Activated CD4-positive, alpha-beta T cell treated with anti-CD3 and anti-CD28 coated beads for 36 hours (primary cell): Measurements from ENCODE around the gene THTPA. TPM values are rescaled to one million over a fixed set of nuclear protein-coding genes. Genes with fewer than 3 reads are reported as not detected.
A peak's percentile ranks its signal among the peaks of the same experiment; 100 is the strongest.

Experiments used
- ATAC-seq: fragments of 200-7000 bp; cut with Tn5 transposase; one replicate; pipeline ENCODE4 v1.10.0; 2021; ENCODE audit warnings: mild to moderate bottlenecking, moderate library complexity
- CTCF ChIA-PET: fragments of 350-600 bp; sonication (Branson Sonifier 250); formaldehyde crosslinking; loops from one replicate; lab custom pipeline; 2021; ENCODE audit warnings: antibody characterized with exemption; lab: Charles Lee
- POLR2A ChIA-PET: fragments of 350-600 bp; sonication (Branson Sonifier 250); formaldehyde crosslinking; loops from one replicate; lab custom pipeline; 2021; ENCODE audit warnings: antibody characterized with exemption, inconsistent platforms; lab: Charles Lee
- DNase-seq: peaks from one replicate; pipeline ENCODE4 v3.0.0-alpha.2; 2020
- H3K27ac Mint-ChIP-seq: one replicate; pipeline ENCODE4 v1.8.0; 2021; ENCODE audit warnings: mixed read lengths
- H3K27me3 Mint-ChIP-seq: one replicate; pipeline ENCODE4 v1.8.0; 2021; ENCODE audit warnings: mixed read lengths
- H3K36me3 Mint-ChIP-seq: one replicate; pipeline ENCODE4 v1.8.0; 2021; ENCODE audit warnings: low read depth, mixed read lengths
- H3K4me1 Mint-ChIP-seq: one replicate; pipeline ENCODE4 v1.8.0; 2021; ENCODE audit warnings: mixed read lengths
- H3K4me3 Mint-ChIP-seq: one replicate; pipeline ENCODE4 v1.8.0; 2021; ENCODE audit warnings: mild to moderate bottlenecking, moderate library complexity, mixed read lengths
- H3K9me3 Mint-ChIP-seq: one replicate; pipeline ENCODE4 v1.8.0; 2021; ENCODE audit warnings: low read depth, mixed read lengths
- intact Hi-C, 2 experiments: fragments of 100-400 bp; cut with DNase I in 1 of 2; cut with micrococcal nuclease in 1 of 2; formaldehyde crosslinking; loops; one replicate each; pipeline versions ENCODE4 v1.14.2 to v1.15.1; 2022 to 2024; cut with DNase I, micrococcal nuclease
- total RNA-seq, 2 experiments: library from RNA; stranded (reverse); gene quantifications; one replicate each; pipeline ENCODE4 v1.2.3, GENCODE V29; 2021

THTPA gene
- total RNA-seq, 2 experiments from 2014 or later = 8.3 to 8.5 TPM

DNA sequence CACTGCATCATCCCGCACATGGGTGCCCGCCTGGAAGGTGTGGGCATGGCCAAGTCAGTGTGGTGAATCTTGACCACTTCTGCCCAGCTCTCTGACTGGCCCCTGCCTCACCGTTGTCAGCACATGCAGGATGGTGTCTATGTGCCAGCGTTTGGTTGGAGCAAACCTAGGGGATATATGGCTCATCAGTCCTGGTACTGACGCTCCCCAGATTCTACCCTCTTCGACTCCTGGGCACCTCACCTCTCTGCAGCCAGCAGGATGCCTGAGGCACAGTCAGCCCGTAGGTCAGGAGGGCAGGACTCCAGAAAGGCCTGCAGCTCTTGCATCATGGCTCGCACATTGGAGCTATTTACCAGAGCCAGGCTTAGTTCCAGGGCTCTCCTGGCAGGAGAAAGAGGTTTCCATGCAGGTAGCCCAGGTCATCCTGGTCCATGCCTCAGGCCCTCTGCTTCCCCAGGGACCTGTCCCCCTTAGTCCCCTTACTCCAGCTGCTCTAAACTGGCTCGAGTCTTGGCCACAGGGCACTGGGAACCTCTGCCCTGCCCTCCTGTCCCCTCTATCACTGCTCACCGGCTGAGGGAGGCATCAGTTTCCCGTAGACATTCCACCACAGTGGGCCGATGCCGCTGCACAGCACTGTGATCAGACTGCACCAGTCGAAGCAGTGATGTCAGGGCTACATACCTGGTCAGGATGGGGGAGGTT, 7.6 kb downstream of the THTPA start:
- CTCF ChIA-PET = interaction anchor here (0.6 to 2.3 kb wide), 13 partner anchors 10 to 237 kb away, joined by 3 to 17 read pairs (median 4); no protein-coding TSS in a partner anchor
- Mint-ChIP-seq H3K27me3 (no peaks in the 10 kb centered on the region), H3K4me1 (peaks cover 32% of the 10 kb centered on the region), H3K27ac (no peak overlapping the region), H3K36me3 (peaks cover 47% of the 10 kb centered on the region), H3K9me3 (no peaks in the 10 kb centered on the region), H3K4me3 (no peak overlapping the region)
- POLR2A ChIA-PET = no interaction called here
- DNase-seq = no peak
- no peak for ATAC-seq
- intact Hi-C loops = no loop called here

DNA sequence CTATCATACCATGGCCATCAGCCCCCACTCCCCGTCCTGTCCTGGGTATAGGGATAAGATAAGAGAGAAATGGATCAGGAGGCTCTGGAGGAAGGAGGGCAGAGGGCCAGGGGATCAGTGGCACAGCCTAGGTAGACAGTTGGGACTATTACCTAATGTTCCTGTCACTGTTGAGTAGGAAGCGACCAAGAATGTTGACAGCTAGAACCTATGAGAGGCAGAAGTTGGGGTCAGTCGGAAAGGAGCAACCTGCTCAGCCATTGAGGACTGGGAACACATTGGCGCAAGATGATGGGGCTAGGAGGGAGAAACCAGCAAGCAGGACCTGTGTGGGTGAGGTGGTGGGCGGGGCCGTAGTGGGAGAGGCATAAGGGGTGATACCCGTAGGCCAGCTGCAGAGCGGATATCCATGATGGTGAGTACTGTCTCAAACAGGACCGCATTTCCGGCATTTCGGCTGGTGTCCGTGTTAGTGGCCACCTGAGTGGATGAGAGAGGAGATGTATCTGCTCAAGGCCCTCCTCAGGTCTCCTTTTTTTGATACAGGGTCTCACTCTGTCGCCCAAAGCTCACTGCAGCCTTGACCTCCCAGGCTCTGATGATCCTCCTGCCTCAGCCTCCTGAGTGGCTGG, 8.2 kb downstream of the THTPA start:
- H3K27ac Mint-ChIP-seq = no peak overlapping the region
- ATAC-seq (no peak), DNase-seq (no peak)
- POLR2A ChIA-PET = no interaction called here
- intact Hi-C loops = no loop called here
- H3K9me3 Mint-ChIP-seq = no peaks in the 10 kb centered on the region
- H3K36me3 Mint-ChIP-seq = peaks cover 43% of the 10 kb centered on the region
- H3K27me3 Mint-ChIP-seq = no peaks in the 10 kb centered on the region
- H3K4me3 Mint-ChIP-seq = no peak overlapping the region
- H3K4me1 Mint-ChIP-seq = peaks cover 31% of the 10 kb centered on the region
- CTCF ChIA-PET = interaction anchor here (0.7 to 2.3 kb wide), 8 partner anchors 25 to 114 kb away, joined by 3 to 17 read pairs (median 4); no protein-coding TSS in a partner anchor

DNA sequence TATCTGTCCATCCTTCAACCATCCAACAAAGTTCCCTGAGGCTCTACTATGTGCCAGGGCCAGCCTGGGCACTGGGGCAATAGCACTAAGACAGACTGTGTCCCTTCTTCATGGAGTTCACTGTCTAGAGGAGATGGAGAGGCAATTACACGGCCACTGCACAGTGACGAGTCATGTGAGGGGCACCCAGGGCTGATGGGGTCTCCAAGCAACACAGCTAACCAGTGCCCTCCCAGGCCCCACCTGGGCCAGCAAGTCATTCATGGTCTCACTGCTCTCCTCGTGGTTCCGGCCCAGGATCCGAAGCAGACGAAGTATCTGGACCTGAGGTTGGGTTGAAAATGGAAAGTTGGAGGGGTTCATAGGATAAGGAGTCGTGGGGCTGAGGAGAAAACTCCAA, 8.8 kb downstream of the THTPA start:
- ChIA-PET POLR2A (no interaction called here), CTCF (interaction anchor here (0.8 to 2.3 kb wide), 5 partner anchors 35 to 87 kb away, joined by 3 to 17 read pairs (median 3); no protein-coding TSS in a partner anchor)
- H3K4me3 Mint-ChIP-seq = no peak overlapping the region
- no peak overlapping the region for H3K27ac Mint-ChIP-seq
- ATAC-seq = no peak
- peaks cover 28% of the 10 kb centered on the region for H3K4me1 Mint-ChIP-seq
- intact Hi-C loops = no loop called here
- DNase-seq = no peak
- peaks cover 40% of the 10 kb centered on the region for H3K36me3 Mint-ChIP-seq
- H3K27me3 Mint-ChIP-seq = no peaks in the 10 kb centered on the region
- H3K9me3 Mint-ChIP-seq = no peaks in the 10 kb centered on the region

DNA sequence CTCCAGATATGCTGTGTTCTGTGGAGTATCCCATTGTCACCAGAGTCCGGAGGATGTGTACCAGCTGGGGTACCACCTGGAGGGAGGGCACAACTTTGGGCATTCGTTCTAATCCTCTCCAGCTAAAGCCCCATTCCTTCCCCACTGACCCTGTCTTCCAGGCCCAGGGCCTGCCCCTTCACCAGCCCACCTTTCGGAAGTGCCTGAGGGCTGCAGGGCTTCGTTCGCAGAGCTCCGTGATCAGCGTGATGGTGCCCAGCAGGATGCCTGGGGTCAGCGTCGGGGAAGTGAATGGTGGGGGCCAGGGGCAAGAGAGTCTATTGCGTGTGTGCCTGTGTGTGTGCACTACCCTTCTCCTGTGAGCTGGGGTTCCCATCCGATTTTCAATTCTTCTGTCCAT, 9.6 kb downstream of the THTPA start:
- H3K4me1 Mint-ChIP-seq = peaks cover 23% of the 10 kb centered on the region
- no peaks in the 10 kb centered on the region for H3K27me3 Mint-ChIP-seq
- no peaks in the 10 kb centered on the region for H3K9me3 Mint-ChIP-seq
- CTCF ChIA-PET = interaction anchor here (4.3 kb wide), 1 partner anchor 8 kb away, joined by 43 read pairs; the partner anchor contains the start of gene THTPA
- intact Hi-C loops = loop anchor here in 1 of 2 experiments (2.0 kb wide), 1 partner anchor 529 kb away; the partner anchor contains the start of gene PCK2
- no peak overlapping the region for H3K4me3 Mint-ChIP-seq
- peaks cover 36% of the 10 kb centered on the region for H3K36me3 Mint-ChIP-seq
- no peak for ATAC-seq
- POLR2A ChIA-PET = no interaction called here
- DNase-seq = no peak
- no peak overlapping the region for H3K27ac Mint-ChIP-seq

DNA sequence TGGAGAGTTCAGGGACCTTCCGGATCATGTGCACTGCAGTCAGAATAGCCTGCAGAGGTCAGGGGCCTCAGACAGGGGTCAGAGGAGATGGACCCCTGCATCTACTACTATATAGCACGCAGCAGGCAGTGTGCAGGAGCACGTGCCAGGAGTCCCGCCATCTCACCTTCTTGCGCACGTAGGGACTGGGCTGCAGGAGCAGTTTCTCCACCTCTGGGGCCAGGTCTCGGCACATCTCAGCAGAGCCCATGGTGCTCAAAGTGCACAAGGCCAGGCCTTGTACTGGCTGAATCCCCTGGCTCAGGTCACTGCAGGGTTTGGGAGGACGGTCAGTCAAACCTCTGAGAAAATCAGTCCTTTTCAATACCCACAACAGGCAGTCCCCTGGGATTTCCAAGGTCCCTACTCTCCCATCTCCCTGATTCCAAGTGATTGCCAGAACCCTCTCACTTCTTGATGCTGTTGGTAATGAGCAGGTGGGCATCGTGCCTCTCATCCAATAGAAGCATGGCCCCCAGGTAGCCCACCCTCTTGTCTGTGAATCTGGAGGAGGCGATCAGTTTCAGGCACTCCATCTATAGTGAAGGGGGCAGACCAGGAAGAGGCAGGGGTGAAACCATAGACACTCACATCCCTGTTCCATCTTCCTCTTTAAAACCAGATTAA, 10.2 kb downstream of the THTPA start:
- intact Hi-C loops = loop anchor here in 1 of 2 experiments (2.0 kb wide), 1 partner anchor 529 kb away; the partner anchor contains the start of gene PCK2
- Mint-ChIP-seq H3K4me1 (peaks cover 23% of the 10 kb centered on the region), H3K27me3 (no peaks in the 10 kb centered on the region), H3K9me3 (no peaks in the 10 kb centered on the region), H3K4me3 (peak overlapping the region; percentile 92), H3K27ac (peak overlapping the region; percentile 95), H3K36me3 (peaks cover 31% of the 10 kb centered on the region)
- ChIA-PET CTCF (interaction anchor here (0.5 to 4.3 kb wide), 4 partner anchors 8 to 619 kb away, joined by 3 to 43 read pairs (median 4); partner anchors contain the start of gene THTPA), POLR2A (interaction anchor here (0.6 kb wide), 1 partner anchor 11 kb away, joined by 3 read pairs; no protein-coding TSS in a partner anchor)
- ATAC-seq (no peak), DNase-seq (no peak)

DNA sequence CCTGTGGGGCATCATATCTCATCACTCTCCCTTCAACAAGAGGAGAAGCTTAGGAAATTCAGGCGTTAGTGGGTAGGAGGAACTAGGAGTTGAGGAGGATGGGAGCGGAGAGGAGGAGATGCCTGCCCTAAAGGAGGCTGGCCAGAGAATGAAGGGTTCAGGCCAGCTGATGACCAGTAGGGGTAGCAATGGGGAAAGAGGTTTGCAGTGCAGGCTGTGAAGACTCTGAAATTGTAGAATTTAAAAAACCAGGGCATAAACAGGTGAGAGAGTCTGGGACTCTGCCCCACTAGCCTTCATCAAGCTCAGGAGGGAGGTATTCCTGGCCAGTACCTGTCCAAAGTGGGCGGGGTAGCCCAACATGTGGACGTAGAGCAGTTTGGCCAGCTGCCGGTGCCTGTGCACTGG, 10.7 kb downstream of the THTPA start:
- Mint-ChIP-seq H3K27ac (peak overlapping the region; percentile 95), H3K4me1 (peaks cover 23% of the 10 kb centered on the region), H3K36me3 (peaks cover 27% of the 10 kb centered on the region), H3K27me3 (peaks cover under 1% of the 10 kb centered on the region), H3K9me3 (no peaks in the 10 kb centered on the region), H3K4me3 (peak overlapping the region; percentile 92)
- ATAC-seq (no peak), DNase-seq (no peak)
- intact Hi-C loops = loop anchor here (1.0 to 2.0 kb wide), 6 partner anchors 10 to 528 kb away; partner anchors contain the start of genes NGDN (in 1 of the 2), PABPN1 (in 1 of the 2), PCK2 (in 1 of the 2) and THTPA (in 1 of the 2)
- POLR2A ChIA-PET = interaction anchor here (0.6 kb wide), 1 partner anchor 11 kb away, joined by 3 read pairs; no protein-coding TSS in a partner anchor
- CTCF ChIA-PET = interaction anchor here (0.5 to 4.3 kb wide), 9 partner anchors 9 to 618 kb away, joined by 3 to 43 read pairs (median 3); partner anchors contain the start of genes JPH4, PABPN1, PPP1R3E and THTPA

DNA sequence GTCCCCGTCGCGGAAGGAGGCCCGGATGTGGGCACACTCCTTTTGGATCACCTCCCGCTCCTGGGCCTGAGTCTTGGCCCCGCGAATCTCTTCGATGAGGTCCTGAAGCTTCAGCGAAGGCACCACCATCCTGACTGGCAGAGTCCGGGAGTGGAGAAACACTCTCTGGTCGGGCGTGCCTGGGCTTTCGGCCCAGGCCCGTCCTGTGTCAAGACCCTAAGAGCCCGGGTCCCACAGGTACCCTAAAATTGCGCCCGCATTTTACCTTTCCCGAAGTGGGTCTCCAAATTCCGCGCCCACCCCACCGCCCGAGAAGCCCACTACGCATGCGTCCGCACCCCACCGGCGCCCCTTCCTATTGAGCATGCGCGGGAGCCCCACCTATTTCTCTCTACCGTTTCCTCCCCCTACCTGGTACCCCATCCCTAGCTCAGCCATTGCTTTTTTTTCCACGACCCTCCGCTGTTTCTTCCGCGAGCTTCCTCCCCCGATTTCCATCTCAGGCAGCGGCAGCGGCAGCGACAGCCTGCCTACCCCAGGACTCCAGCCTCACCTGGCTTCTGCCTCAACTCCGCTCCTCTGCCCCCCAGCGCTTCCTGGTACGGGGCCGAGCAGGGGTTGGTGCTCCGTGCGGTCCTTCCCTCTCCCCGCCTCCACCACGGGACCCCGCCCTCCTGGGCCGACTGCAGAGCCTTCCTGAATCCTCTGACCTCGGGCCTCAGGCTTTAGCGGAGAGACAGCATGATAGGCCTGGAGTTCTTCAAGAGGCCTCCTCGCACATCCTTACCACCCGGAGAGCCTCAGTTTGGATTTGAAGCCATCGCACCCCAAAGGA, 11.3 kb downstream of the THTPA start, which contains the start of gene AP1G2:
TSS of gene AP1G2 (minus strand) at position 606 of the 835 bp plus-strand sequence. CDS start at position 129, 477 bp downstream.
- H3K4me3 Mint-ChIP-seq = peak within 1 kb of the TSS; percentile 92
- intact Hi-C loops = loop anchor here (1.0 to 2.0 kb wide), 6 partner anchors 11 to 527 kb away; partner anchors contain the start of genes NGDN (in 1 of the 2), PABPN1 (in 1 of the 2), PCK2 (in 1 of the 2) and THTPA (in 1 of the 2)
- peak within 1 kb of the TSS; percentile 95 for H3K27ac Mint-ChIP-seq
- peaks cover 23% of the 10 kb centered on the region for H3K36me3 Mint-ChIP-seq
- ATAC-seq = peak; percentile 96
- peaks cover 23% of the 10 kb centered on the region for H3K4me1 Mint-ChIP-seq
- peaks cover 5% of the 10 kb centered on the region for H3K27me3 Mint-ChIP-seq
- DNase-seq = peak; percentile 95
- CTCF ChIA-PET = interaction anchor here (0.7 to 4.3 kb wide), 10 partner anchors 10 to 618 kb away, joined by 3 to 43 read pairs (median 3); partner anchors contain the start of genes JPH4, PABPN1, PPP1R3E and THTPA
- H3K9me3 Mint-ChIP-seq = no peaks in the 10 kb centered on the region
- POLR2A ChIA-PET = interaction anchor here (0.6 to 0.7 kb wide), 2 partner anchors 12 to 513 kb away, joined by 3 read pairs; no protein-coding TSS in a partner anchor

DNA sequence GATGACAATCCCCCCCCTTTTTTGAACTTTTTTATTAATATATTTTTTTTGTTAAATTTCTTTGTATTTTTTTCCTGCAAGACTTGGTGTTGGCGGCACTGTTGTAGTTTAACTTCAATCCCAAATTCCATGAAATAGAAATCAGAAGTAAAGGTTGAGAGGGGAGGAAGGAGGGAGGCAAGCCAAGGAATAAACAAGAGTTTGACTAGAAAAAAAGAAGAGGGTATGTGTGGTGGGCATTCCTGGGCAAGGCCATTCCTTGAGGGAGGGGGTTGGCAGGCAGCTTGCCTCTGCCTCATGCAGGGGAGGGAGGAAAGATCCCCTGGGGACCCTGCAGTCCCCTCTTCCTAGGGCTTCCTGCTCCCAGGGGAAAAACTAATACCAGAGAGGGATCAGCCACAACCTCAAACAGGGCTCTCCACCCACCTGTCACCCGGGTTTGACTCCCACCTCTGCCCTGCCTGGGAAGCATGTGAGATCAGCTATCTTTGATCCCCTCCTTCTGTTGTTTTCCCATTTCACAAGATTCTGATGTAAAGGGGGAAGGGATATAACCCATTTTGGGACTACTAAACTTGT, 12.0 kb downstream of the THTPA start:
- no peaks in the 10 kb centered on the region for H3K9me3 Mint-ChIP-seq
- intact Hi-C loops = no loop called here
- H3K4me1 Mint-ChIP-seq = peaks cover 19% of the 10 kb centered on the region
- ATAC-seq (no peak), DNase-seq (no peak)
- ChIA-PET POLR2A (interaction anchor here (0.7 kb wide), 1 partner anchor 513 kb away, joined by 3 read pairs; no protein-coding TSS in a partner anchor), CTCF (interaction anchor here (0.7 to 4.3 kb wide), 7 partner anchors 10 to 540 kb away, joined by 3 to 43 read pairs (median 3); partner anchors contain the start of genes JPH4, PABPN1 and THTPA)
- H3K27ac Mint-ChIP-seq = peak overlapping the region; percentile 95
- peak overlapping the region; percentile 92 for H3K4me3 Mint-ChIP-seq
- peaks cover 18% of the 10 kb centered on the region for H3K36me3 Mint-ChIP-seq
- H3K27me3 Mint-ChIP-seq = peaks cover 10% of the 10 kb centered on the region

DNA sequence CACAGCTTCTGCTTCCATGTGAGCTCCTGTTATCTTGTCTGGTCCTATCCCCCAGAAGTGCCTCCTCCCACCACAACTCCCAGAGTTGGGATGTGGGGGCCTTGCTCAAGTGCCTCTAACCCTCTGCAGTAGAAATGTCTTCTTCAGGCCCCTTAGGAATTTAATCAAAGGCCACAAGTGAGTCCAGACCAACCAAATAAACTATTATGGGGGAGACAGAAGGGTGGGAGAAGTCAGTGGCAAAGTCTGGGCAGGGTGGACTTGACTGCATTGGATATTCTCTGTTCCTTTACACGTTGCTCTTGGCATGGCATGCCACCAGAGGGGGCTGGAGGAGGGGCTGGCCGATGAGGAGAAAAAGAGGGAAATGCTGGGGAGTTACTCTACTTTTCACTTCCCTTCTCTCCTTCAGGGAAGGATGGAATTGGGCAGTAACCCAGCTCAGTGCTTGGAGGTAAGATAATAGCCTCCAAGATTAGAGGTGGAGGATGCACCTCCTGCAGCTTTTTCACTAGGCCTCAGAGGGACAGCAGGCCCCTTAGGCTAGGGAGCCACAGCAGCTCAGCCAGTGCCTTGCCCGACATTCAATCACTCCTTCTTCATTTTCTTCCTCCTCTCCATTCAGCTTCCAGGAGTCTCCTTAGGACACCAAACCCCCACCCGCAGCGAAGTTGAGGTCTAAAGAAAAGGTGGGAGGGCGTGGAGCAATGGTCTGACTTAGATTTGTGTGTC, 12.7 kb downstream of the THTPA start:
- peaks cover 12% of the 10 kb centered on the region for H3K27me3 Mint-ChIP-seq
- H3K36me3 Mint-ChIP-seq = peaks cover 17% of the 10 kb centered on the region
- peaks cover 19% of the 10 kb centered on the region for H3K4me1 Mint-ChIP-seq
- peak overlapping the region; percentile 92 for H3K4me3 Mint-ChIP-seq
- DNase-seq (peak; percentile 59), ATAC-seq (no peak)
- intact Hi-C loops = no loop called here
- CTCF ChIA-PET = interaction anchor here (0.6 to 4.3 kb wide), 9 partner anchors 11 to 540 kb away, joined by 3 to 43 read pairs (median 3); partner anchors contain the start of gene THTPA
- peak overlapping the region; percentile 95 for H3K27ac Mint-ChIP-seq
- POLR2A ChIA-PET = no interaction called here
- H3K9me3 Mint-ChIP-seq = no peaks in the 10 kb centered on the region
